K562 (cell line): ENCODE data around the gene GMPR. TPM values are rescaled to one million over a fixed set of nuclear protein-coding genes. Genes with fewer than 3 reads are reported as not detected.

Source experiments
- FUS ChIP-seq: fragments of 200-400 bp; formaldehyde crosslinking; optimal IDR thresholded peaks from 2 replicates; pipeline ENCODE3; 2017; ENCODE audit warnings: low read depth, low read length
- IFI16 ChIP-seq: fragments of 250-450 bp; sonication (Bioruptor Pico); IDR thresholded peaks from 2 replicates; pipeline ENCODE4 v2.1.2; 2022; ENCODE audit warnings: mild to moderate bottlenecking, inconsistent platforms
- LARP7 ChIP-seq: fragments of 450-650 bp; IDR thresholded peaks from 2 replicates; pipeline ENCODE4 v1.6.1; 2016
- MBD2 ChIP-seq: sonication (generic); IDR thresholded peaks from 2 replicates; pipeline ENCODE4 v1.6.1; 2016; ENCODE audit warnings: low read depth, borderline replicate concordance
- PHF20 ChIP-seq: fragments of 450-650 bp; IDR thresholded peaks from 2 replicates; pipeline ENCODE4 v1.6.1; 2018; ENCODE audit not compliant: partially characterized antibody
- polyA plus RNA-seq, 8 experiments: library from polyadenylated mRNA; depleted of rRNA in 4 of 8; stranded (reverse) in 5 of 8; unstranded in 3 of 8; fragments of >200 nt; fragmentation: Nextera tagmentation in 2 of 8; fragmentation: Illumina TruSeq in 1 of 8; extraction: Ambion mirVana in 2 of 8; extraction: Trizol in 1 of 8; gene quantifications; 2 replicates each; pipeline versions ENCODE4 v1.2.1 to v1.2.3, GENCODE V29; 2011 to 2014; ENCODE audit warnings: inconsistent platforms in 1 of 8, missing spikeins in 1 of 8
- total RNA-seq, 7 experiments: library from RNA; depleted of rRNA in 6 of 7; stranded (reverse); fragments of >200 nt in 6 of 7; fragmentation: Illumina TruSeq in 2 of 7; extraction: Trizol in 2 of 7; gene quantifications; 2 replicates each; pipeline versions ENCODE4 v1.2.1 to v1.2.3, GENCODE V29; 2011 to 2021; ENCODE audit warnings: low replicate concordance in 1 of 7
- TF ChIP-seq, protein P1 (sequence below): fragments of 450-650 bp; IDR thresholded peaks from 2 replicates; pipeline ENCODE4 v1.6.1; 2016; ENCODE audit warnings: mild to moderate bottlenecking, moderate library complexity
- TF ChIP-seq, protein P2 (sequence below): fragments of 200-800 bp; sonication (Bioruptor generic); IDR thresholded peaks from 2 replicates; pipeline ENCODE4 v1.6.1; 2016; ENCODE audit warnings: missing genetic modification characterization, missing compliant biosample characterization
- TF ChIP-seq, protein P3 (sequence below): sonication (generic); formaldehyde crosslinking; IDR thresholded peaks from 2 replicates; pipeline ENCODE4 v1.8.0; 2022; ENCODE audit warnings: mild to moderate bottlenecking, missing genetic modification reagents

GMPR gene
- total and polyA plus RNA-seq, 9 of the 15 experiments (the other 6 are each of a cell fraction or from before 2014, with no cell fraction given), result 34.6 to 83.7 (median 49.8) TPM

DNA sequence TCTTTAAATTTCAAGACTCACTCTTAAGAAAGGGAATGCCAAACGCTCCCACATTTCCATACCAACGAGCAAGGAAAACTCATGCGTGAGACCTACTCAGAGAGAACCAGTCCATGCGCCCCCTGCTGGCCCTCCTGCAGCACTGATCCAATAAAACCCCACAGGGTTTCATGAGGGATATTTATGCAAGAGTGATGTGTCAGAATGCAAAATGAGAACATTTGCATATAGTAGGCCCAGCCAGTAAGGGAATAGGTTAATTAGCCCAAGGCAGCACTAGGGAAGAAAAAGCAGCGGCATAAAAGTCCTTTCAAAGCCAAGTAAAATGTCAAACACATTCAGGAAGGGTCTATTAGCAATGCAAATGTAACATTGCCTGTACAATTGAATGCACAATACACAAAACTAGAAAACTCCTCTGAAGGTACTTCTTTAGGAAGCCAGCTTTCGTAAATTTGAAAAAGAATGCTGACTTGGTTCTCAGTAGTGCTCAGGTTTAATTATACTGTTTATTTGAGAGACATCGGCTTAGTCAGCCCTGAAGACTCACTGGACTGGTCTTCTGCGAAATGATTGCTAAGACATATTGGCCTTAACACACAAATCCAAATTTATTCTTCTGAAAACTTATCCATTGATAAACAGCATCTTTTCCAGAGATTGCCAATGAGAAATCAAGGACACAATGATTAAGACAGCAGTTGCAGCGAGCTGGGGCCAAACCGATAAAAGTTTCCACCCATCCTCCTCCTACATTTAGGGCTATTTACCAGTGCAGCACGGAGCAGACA is 93.2 kb downstream of the GMPR start (continued):
- TF ChIP-seq, protein P1, sequence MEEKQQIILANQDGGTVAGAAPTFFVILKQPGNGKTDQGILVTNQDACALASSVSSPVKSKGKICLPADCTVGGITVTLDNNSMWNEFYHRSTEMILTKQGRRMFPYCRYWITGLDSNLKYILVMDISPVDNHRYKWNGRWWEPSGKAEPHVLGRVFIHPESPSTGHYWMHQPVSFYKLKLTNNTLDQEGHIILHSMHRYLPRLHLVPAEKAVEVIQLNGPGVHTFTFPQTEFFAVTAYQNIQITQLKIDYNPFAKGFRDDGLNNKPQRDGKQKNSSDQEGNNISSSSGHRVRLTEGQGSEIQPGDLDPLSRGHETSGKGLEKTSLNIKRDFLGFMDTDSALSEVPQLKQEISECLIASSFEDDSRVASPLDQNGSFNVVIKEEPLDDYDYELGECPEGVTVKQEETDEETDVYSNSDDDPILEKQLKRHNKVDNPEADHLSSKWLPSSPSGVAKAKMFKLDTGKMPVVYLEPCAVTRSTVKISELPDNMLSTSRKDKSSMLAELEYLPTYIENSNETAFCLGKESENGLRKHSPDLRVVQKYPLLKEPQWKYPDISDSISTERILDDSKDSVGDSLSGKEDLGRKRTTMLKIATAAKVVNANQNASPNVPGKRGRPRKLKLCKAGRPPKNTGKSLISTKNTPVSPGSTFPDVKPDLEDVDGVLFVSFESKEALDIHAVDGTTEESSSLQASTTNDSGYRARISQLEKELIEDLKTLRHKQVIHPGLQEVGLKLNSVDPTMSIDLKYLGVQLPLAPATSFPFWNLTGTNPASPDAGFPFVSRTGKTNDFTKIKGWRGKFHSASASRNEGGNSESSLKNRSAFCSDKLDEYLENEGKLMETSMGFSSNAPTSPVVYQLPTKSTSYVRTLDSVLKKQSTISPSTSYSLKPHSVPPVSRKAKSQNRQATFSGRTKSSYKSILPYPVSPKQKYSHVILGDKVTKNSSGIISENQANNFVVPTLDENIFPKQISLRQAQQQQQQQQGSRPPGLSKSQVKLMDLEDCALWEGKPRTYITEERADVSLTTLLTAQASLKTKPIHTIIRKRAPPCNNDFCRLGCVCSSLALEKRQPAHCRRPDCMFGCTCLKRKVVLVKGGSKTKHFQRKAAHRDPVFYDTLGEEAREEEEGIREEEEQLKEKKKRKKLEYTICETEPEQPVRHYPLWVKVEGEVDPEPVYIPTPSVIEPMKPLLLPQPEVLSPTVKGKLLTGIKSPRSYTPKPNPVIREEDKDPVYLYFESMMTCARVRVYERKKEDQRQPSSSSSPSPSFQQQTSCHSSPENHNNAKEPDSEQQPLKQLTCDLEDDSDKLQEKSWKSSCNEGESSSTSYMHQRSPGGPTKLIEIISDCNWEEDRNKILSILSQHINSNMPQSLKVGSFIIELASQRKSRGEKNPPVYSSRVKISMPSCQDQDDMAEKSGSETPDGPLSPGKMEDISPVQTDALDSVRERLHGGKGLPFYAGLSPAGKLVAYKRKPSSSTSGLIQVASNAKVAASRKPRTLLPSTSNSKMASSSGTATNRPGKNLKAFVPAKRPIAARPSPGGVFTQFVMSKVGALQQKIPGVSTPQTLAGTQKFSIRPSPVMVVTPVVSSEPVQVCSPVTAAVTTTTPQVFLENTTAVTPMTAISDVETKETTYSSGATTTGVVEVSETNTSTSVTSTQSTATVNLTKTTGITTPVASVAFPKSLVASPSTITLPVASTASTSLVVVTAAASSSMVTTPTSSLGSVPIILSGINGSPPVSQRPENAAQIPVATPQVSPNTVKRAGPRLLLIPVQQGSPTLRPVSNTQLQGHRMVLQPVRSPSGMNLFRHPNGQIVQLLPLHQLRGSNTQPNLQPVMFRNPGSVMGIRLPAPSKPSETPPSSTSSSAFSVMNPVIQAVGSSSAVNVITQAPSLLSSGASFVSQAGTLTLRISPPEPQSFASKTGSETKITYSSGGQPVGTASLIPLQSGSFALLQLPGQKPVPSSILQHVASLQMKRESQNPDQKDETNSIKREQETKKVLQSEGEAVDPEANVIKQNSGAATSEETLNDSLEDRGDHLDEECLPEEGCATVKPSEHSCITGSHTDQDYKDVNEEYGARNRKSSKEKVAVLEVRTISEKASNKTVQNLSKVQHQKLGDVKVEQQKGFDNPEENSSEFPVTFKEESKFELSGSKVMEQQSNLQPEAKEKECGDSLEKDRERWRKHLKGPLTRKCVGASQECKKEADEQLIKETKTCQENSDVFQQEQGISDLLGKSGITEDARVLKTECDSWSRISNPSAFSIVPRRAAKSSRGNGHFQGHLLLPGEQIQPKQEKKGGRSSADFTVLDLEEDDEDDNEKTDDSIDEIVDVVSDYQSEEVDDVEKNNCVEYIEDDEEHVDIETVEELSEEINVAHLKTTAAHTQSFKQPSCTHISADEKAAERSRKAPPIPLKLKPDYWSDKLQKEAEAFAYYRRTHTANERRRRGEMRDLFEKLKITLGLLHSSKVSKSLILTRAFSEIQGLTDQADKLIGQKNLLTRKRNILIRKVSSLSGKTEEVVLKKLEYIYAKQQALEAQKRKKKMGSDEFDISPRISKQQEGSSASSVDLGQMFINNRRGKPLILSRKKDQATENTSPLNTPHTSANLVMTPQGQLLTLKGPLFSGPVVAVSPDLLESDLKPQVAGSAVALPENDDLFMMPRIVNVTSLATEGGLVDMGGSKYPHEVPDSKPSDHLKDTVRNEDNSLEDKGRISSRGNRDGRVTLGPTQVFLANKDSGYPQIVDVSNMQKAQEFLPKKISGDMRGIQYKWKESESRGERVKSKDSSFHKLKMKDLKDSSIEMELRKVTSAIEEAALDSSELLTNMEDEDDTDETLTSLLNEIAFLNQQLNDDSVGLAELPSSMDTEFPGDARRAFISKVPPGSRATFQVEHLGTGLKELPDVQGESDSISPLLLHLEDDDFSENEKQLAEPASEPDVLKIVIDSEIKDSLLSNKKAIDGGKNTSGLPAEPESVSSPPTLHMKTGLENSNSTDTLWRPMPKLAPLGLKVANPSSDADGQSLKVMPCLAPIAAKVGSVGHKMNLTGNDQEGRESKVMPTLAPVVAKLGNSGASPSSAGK, result no peak
- TF ChIP-seq IFI16 (CRISPR knock-in tag) (no peak), MBD2 (no peak), LARP7 (no peak), FUS (no peak), PHF20 (no peak)
- TF ChIP-seq, protein P2, sequence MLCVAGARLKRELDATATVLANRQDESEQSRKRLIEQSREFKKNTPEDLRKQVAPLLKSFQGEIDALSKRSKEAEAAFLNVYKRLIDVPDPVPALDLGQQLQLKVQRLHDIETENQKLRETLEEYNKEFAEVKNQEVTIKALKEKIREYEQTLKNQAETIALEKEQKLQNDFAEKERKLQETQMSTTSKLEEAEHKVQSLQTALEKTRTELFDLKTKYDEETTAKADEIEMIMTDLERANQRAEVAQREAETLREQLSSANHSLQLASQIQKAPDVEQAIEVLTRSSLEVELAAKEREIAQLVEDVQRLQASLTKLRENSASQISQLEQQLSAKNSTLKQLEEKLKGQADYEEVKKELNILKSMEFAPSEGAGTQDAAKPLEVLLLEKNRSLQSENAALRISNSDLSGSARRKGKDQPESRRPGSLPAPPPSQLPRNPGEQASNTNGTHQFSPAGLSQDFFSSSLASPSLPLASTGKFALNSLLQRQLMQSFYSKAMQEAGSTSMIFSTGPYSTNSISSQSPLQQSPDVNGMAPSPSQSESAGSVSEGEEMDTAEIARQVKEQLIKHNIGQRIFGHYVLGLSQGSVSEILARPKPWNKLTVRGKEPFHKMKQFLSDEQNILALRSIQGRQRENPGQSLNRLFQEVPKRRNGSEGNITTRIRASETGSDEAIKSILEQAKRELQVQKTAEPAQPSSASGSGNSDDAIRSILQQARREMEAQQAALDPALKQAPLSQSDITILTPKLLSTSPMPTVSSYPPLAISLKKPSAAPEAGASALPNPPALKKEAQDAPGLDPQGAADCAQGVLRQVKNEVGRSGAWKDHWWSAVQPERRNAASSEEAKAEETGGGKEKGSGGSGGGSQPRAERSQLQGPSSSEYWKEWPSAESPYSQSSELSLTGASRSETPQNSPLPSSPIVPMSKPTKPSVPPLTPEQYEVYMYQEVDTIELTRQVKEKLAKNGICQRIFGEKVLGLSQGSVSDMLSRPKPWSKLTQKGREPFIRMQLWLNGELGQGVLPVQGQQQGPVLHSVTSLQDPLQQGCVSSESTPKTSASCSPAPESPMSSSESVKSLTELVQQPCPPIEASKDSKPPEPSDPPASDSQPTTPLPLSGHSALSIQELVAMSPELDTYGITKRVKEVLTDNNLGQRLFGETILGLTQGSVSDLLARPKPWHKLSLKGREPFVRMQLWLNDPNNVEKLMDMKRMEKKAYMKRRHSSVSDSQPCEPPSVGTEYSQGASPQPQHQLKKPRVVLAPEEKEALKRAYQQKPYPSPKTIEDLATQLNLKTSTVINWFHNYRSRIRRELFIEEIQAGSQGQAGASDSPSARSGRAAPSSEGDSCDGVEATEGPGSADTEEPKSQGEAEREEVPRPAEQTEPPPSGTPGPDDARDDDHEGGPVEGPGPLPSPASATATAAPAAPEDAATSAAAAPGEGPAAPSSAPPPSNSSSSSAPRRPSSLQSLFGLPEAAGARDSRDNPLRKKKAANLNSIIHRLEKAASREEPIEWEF (CRISPR knock-in tag), result no peak
- TF ChIP-seq, protein P3, sequence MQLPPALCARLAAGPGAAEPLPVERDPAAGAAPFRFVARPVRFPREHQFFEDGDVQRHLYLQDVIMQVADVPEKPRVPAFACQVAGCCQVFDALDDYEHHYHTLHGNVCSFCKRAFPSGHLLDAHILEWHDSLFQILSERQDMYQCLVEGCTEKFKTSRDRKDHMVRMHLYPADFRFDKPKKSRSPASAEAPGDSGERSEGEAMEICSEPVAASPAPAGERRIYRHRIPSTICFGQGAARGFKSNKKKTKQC (CRISPR knock-in tag), result no peak
